ENCODE results near the gene PKP4. TPM values are rescaled to one million over a fixed set of nuclear protein-coding genes. Genes with fewer than 3 reads are reported as not detected.
A peak's percentile ranks its signal among the peaks of the same experiment; 100 is the strongest.

Gene PKP4
- total RNA-seq, 1 donor: 47.4 TPM

- Histone ChIP-seq H3K27ac (ENCODE audit: low read depth, low read length) (no peak overlapping the region), H3K4me1 (ENCODE audit: insufficient read depth, low read length) (peaks cover 8% of the 10 kb centered on the region), H3K36me3 (ENCODE audit: insufficient read depth, low read length) (peaks cover 10% of the 10 kb centered on the region), H2AFZ (ENCODE audit: low read length) (no peak overlapping the region), H3K79me2 (ENCODE audit: insufficient read depth, low read length) (no peaks in the 10 kb centered on the region), H3K27me3 (ENCODE audit: insufficient read depth, low read length) (no peaks in the 10 kb centered on the region), H3K4me2 (ENCODE audit: insufficient read depth, low read length) (no peak overlapping the region), H3K4me3 (ENCODE audit: insufficient read depth, low read length) (no peak overlapping the region), H3K9me3 (ENCODE audit: low read depth, low read length) (no peaks in the 10 kb centered on the region), H4K20me1 (ENCODE audit: insufficient read depth, low read length) (no peaks in the 10 kb centered on the region)
- no peak for DNase-seq (ENCODE audit: insufficient read length, low spot score, missing footprints)
- no peak for TF ChIP-seq CTCF (IDR thresholded peaks at IDR 0.05; ENCODE audit: extremely low read depth, low read depth, low read length)
Observed at GRCh38 chr2:158681816-158682215, 225.1 kb downstream of the PKP4 start.

GRCh38 chr2:158685646-158686045, 228.9 kb downstream of the PKP4 start:
- no peak for DNase-seq (ENCODE audit: insufficient read length, low spot score, missing footprints)
- peaks cover 2% of the 10 kb centered on the region for H3K36me3 ChIP-seq (ENCODE audit: insufficient read depth, low read length)
- H3K4me1 ChIP-seq (ENCODE audit: insufficient read depth, low read length): peaks cover 14% of the 10 kb centered on the region
- no peaks in the 10 kb centered on the region for H3K9me3 ChIP-seq (ENCODE audit: low read depth, low read length)
- H3K79me2 ChIP-seq (ENCODE audit: insufficient read depth, low read length): no peaks in the 10 kb centered on the region
- no peak for TF ChIP-seq CTCF (IDR thresholded peaks at IDR 0.05; ENCODE audit: extremely low read depth, low read depth, low read length)
- H3K27ac ChIP-seq (ENCODE audit: low read depth, low read length): no peak overlapping the region
- no peak overlapping the region for H3K4me3 ChIP-seq (ENCODE audit: insufficient read depth, low read length)
- no peaks in the 10 kb centered on the region for H4K20me1 ChIP-seq (ENCODE audit: insufficient read depth, low read length)
- peak overlapping the region; percentile 17 for H3K4me2 ChIP-seq (ENCODE audit: insufficient read depth, low read length)
- no peak overlapping the region for H2AFZ ChIP-seq (ENCODE audit: low read length)
- no peaks in the 10 kb centered on the region for H3K27me3 ChIP-seq (ENCODE audit: insufficient read depth, low read length)

GRCh38 chr2:158686210-158686691, 229.5 kb downstream of the PKP4 start:
- H4K20me1 ChIP-seq (ENCODE audit: insufficient read depth, low read length): no peaks in the 10 kb centered on the region
- peak; percentile 79 for DNase-seq (ENCODE audit: insufficient read length, low spot score, missing footprints)
- H3K4me2 ChIP-seq (ENCODE audit: insufficient read depth, low read length): peak overlapping the region; percentile 17
- H2AFZ ChIP-seq (ENCODE audit: low read length): no peak overlapping the region
- no peak overlapping the region for H3K27ac ChIP-seq (ENCODE audit: low read depth, low read length)
- H3K79me2 ChIP-seq (ENCODE audit: insufficient read depth, low read length): no peaks in the 10 kb centered on the region
- H3K4me3 ChIP-seq (ENCODE audit: insufficient read depth, low read length): no peak overlapping the region
- H3K36me3 ChIP-seq (ENCODE audit: insufficient read depth, low read length): no peaks in the 10 kb centered on the region
- peaks cover 14% of the 10 kb centered on the region for H3K4me1 ChIP-seq (ENCODE audit: insufficient read depth, low read length)
- no peaks in the 10 kb centered on the region for H3K9me3 ChIP-seq (ENCODE audit: low read depth, low read length)
- no peaks in the 10 kb centered on the region for H3K27me3 ChIP-seq (ENCODE audit: insufficient read depth, low read length)
- no peak for TF ChIP-seq CTCF (IDR thresholded peaks at IDR 0.05; ENCODE audit: extremely low read depth, low read depth, low read length)

- Histone ChIP-seq H3K4me3 (ENCODE audit: insufficient read depth, low read length) (no peak overlapping the region), H3K27me3 (ENCODE audit: insufficient read depth, low read length) (peaks cover 3% of the 10 kb centered on the region), H3K9me3 (ENCODE audit: low read depth, low read length) (no peaks in the 10 kb centered on the region), H3K4me1 (ENCODE audit: insufficient read depth, low read length) (peaks cover 14% of the 10 kb centered on the region), H3K79me2 (ENCODE audit: insufficient read depth, low read length) (no peaks in the 10 kb centered on the region), H3K27ac (ENCODE audit: low read depth, low read length) (no peak overlapping the region), H2AFZ (ENCODE audit: low read length) (no peak overlapping the region), H3K4me2 (ENCODE audit: insufficient read depth, low read length) (no peak overlapping the region), H3K36me3 (ENCODE audit: insufficient read depth, low read length) (no peaks in the 10 kb centered on the region), H4K20me1 (ENCODE audit: insufficient read depth, low read length) (no peaks in the 10 kb centered on the region)
- DNase-seq (ENCODE audit: insufficient read length, low spot score, missing footprints): no peak
- no peak for TF ChIP-seq CTCF (IDR thresholded peaks at IDR 0.05; ENCODE audit: extremely low read depth, low read depth, low read length)
Observed at GRCh38 chr2:158687315-158687714, 230.6 kb downstream of the PKP4 start.

Data from osteoblast (primary cell).